PC-9 (cell line): ENCODE data around the gene PAM16. TPM values are rescaled to one million over a fixed set of nuclear protein-coding genes. Genes with fewer than 3 reads are reported as not detected.
A peak's percentile ranks its signal among the peaks of the same experiment; 100 is the strongest.

Experiments used
- BruUV-seq: library from RNA; stranded (reverse); fragments of 400-500 nt; replicated peaks from 2 replicates; lab custom pipeline; 2021; lab: Mats Ljungman, UMichigan
- CTCF ChIA-PET: fragments of 300-600 bp; sonication (Branson Sonifier 250); formaldehyde crosslinking; loops from one replicate; lab custom pipeline; 2022; ENCODE audit warnings: antibody characterized with exemption; lab: Charles Lee
- POLR2A ChIA-PET: fragments of 300-600 bp; sonication (Branson Sonifier 250); formaldehyde crosslinking; loops from one replicate; lab custom pipeline; 2022; ENCODE audit warnings: antibody characterized with exemption; ENCODE audit not compliant: unreplicated experiment; lab: Charles Lee
- DNase-seq, 2 experiments: peaks; one replicate each; pipeline versions ENCODE4 v3.0.0 to v3.0.0-alpha.2; 2015 to 2022; ENCODE audit warnings: mixed read lengths in 1 of 2
- H2AFZ ChIP-seq: fragments of 200-600 bp; sonication (generic); 2 replicates; pipeline ENCODE4 v1.8.1; 2017; ENCODE audit warnings: antibody characterized with exemption
- H3F3A ChIP-seq: fragments of 200-600 bp; sonication (generic); 2 replicates; pipeline ENCODE4 v1.8.1; 2017; ENCODE audit warnings: antibody characterized with exemption, mild to moderate bottlenecking, low read depth; ENCODE audit not compliant: insufficient read depth
- H3K27ac ChIP-seq: fragments of 200-600 bp; sonication (generic); 2 replicates; pipeline ENCODE4 v1.6.1; 2016; ENCODE audit warnings: mixed run types
- H3K27me3 ChIP-seq: fragments of 200-600 bp; sonication (generic); 2 replicates; pipeline ENCODE4 v1.6.1; 2016; ENCODE audit warnings: low read depth, mixed run types; ENCODE audit not compliant: insufficient read depth
- H3K36me3 ChIP-seq: fragments of 200-600 bp; sonication (generic); 2 replicates; pipeline ENCODE4 v1.6.1; 2016; ENCODE audit warnings: low read depth, mixed run types
- H3K4me1 ChIP-seq: fragments of 200-600 bp; sonication (generic); replicated peaks from 2 replicates; pipeline ENCODE4 v1.6.1; 2016; ENCODE audit warnings: mixed run types; ENCODE audit not compliant: insufficient read depth
- H3K4me2 ChIP-seq: fragments of 200-600 bp; sonication (generic); 2 replicates; pipeline ENCODE4 v1.6.1; 2017; ENCODE audit warnings: mixed run types
- H3K4me3 ChIP-seq: fragments of 200-600 bp; sonication (generic); 2 replicates; pipeline ENCODE4 v1.6.1; 2016; ENCODE audit warnings: mixed run types
- H3K79me2 ChIP-seq: fragments of 200-600 bp; sonication (generic); 2 replicates; pipeline ENCODE4 v1.6.1; 2017; ENCODE audit warnings: low read depth, mixed run types
- H3K9me2 ChIP-seq: fragments of 200-600 bp; sonication (generic); 2 replicates; pipeline ENCODE4 v1.8.1; 2017; ENCODE audit warnings: mild to moderate bottlenecking; ENCODE audit not compliant: insufficient read depth
- H3K9me3 ChIP-seq: fragments of 200-600 bp; sonication (generic); 2 replicates; pipeline ENCODE4 v1.8.1; 2016; ENCODE audit warnings: low read depth; ENCODE audit not compliant: insufficient read depth
- H4K20me1 ChIP-seq: fragments of 200-600 bp; sonication (generic); 2 replicates; pipeline ENCODE4 v1.8.1; 2017; ENCODE audit not compliant: insufficient read depth
- EZH2 ChIP-seq: fragments of 200-600 bp; sonication (generic); IDR thresholded peaks from 2 replicates; pipeline ENCODE4 v1.8.0; 2017; ENCODE audit warnings: antibody characterized with exemption, low read depth
- intact Hi-C: fragments of 100-400 bp; cut with micrococcal nuclease; formaldehyde crosslinking; loops from one replicate; pipeline ENCODE4 v1.10.0; 2022; ENCODE audit not compliant: unreplicated experiment
- total RNA-seq: library from RNA; stranded (reverse); gene quantifications from 2 replicates; pipeline ENCODE4 v1.2.3, GENCODE V29; 2021
- TF ChIP-seq, protein P1 (sequence below): fragments of 200-600 bp; sonication (generic); conservative IDR thresholded peaks from 2 replicates; pipeline ENCODE4 v1.6.1; 2017; ENCODE audit warnings: mixed run types, antibody characterized with exemption, mild to moderate bottlenecking, moderate library complexity

The PAM16 gene
- total RNA-seq, 1 experiment from 2014 or later, result 95.9 TPM

- Histone ChIP-seq H3F3A (peaks cover 47% of the 10 kb centered on the region), H3K4me2 (peak overlapping the region; percentile 87; the same call in 1 of the 2 replicates), H3K4me3 (no peak overlapping the region), H2AFZ (no peak overlapping the region), H3K9me2 (no peaks in the 10 kb centered on the region), H3K79me2 (peaks cover 14% of the 10 kb centered on the region), H3K4me1 (peaks cover 32% of the 10 kb centered on the region), H4K20me1 (peaks cover 15% of the 10 kb centered on the region), H3K36me3 (no peaks in the 10 kb centered on the region), H3K9me3 (no peaks in the 10 kb centered on the region), H3K27me3 (no peaks in the 10 kb centered on the region), H3K27ac (no peak overlapping the region)
- no TSS peak for BruUV-seq
- TF ChIP-seq, protein P1, sequence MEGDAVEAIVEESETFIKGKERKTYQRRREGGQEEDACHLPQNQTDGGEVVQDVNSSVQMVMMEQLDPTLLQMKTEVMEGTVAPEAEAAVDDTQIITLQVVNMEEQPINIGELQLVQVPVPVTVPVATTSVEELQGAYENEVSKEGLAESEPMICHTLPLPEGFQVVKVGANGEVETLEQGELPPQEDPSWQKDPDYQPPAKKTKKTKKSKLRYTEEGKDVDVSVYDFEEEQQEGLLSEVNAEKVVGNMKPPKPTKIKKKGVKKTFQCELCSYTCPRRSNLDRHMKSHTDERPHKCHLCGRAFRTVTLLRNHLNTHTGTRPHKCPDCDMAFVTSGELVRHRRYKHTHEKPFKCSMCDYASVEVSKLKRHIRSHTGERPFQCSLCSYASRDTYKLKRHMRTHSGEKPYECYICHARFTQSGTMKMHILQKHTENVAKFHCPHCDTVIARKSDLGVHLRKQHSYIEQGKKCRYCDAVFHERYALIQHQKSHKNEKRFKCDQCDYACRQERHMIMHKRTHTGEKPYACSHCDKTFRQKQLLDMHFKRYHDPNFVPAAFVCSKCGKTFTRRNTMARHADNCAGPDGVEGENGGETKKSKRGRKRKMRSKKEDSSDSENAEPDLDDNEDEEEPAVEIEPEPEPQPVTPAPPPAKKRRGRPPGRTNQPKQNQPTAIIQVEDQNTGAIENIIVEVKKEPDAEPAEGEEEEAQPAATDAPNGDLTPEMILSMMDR, result peak; percentile 74
- TF ChIP-seq EZH2, result no peak
- peak; percentile 44 for DNase-seq
- intact Hi-C loops, result no loop called here
- CTCF ChIA-PET, result interaction anchor here (0.6 kb wide), 1 partner anchor 309 kb away, joined by 6 read pairs; no protein-coding TSS in a partner anchor
- POLR2A ChIA-PET, result no interaction called here
Observed at GRCh38 chr16:4313563-4314531, 37.3 kb downstream of the PAM16 start.

DNA sequence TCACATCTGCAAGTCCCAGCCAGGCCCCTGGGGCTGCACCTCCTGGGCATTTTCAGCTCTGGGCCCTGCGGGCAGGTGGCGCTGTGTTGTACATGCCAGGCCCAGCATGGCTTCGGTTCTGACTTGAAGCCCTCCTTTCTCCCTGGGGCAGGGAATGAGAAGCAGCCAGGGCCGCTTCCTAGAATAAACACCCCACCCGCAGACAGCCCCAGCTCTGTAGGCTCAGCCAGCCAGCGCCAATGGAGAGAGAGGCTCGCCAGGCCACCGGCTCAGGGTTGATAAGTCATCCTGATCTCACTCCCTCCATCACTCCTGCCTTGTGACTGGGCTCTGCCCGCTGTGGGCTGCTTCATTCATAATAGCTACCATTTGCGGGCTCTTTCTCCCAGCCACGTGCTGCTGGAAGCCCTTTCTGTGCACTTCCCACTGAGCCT lies 41.3 kb downstream of the PAM16 start:
- H3K4me3 ChIP-seq, result no peak overlapping the region
- no TSS peak for BruUV-seq

More for the DNA sequence above, 41.3 kb downstream of the PAM16 start:
- Histone ChIP-seq H3K27me3 (no peaks in the 10 kb centered on the region), H3F3A (peaks cover 39% of the 10 kb centered on the region; the same call in 1 of the 2 replicates), H3K27ac (no peak overlapping the region), H3K36me3 (no peaks in the 10 kb centered on the region), H3K4me2 (peak overlapping the region; percentile 30; the same call in 1 of the 2 replicates), H2AFZ (no peak overlapping the region), H3K9me3 (no peaks in the 10 kb centered on the region), H4K20me1 (no peaks in the 10 kb centered on the region), H3K79me2 (peaks cover 12% of the 10 kb centered on the region), H3K9me2 (no peaks in the 10 kb centered on the region), H3K4me1 (peaks cover 30% of the 10 kb centered on the region)
- ChIA-PET POLR2A (interaction anchor here (0.6 kb wide), 5 partner anchors 15 to 494 kb away, joined by 3 to 24 read pairs (median 5); no protein-coding TSS in a partner anchor), CTCF (interaction anchor here (0.6 to 1.3 kb wide), 7 partner anchors 9 to 385 kb away, joined by 3 to 7 read pairs (median 5); no protein-coding TSS in a partner anchor)
- intact Hi-C loops, result loop anchor here (1.0 to 2.0 kb wide), 2 partner anchors 7 to 21 kb away; no protein-coding TSS in a partner anchor
- TF ChIP-seq, protein P1, result peak; percentile 65
- no peak for TF ChIP-seq EZH2
- DNase-seq, result peak; percentile 75 to 88
